BLaER1 (cell line): Measurements from ENCODE around the gene BTBD19.
"Not testable (repeated sequence)": the region's sequence is repeated elsewhere in the genome, so short reads cannot be mapped to it uniquely, and the experiment has no call there.

ENCODE experiments used
- H3K27ac ChIP-seq: shearing (Covaris generic); formaldehyde crosslinking; 2 replicates; pipeline ENCODE4 v1.8.1; 2022
- H3K27me3 ChIP-seq: shearing (Covaris generic); formaldehyde crosslinking; 2 replicates; pipeline ENCODE4 v1.8.1; 2022
- H3K36me3 ChIP-seq: shearing (Covaris generic); formaldehyde crosslinking; 2 replicates; pipeline ENCODE4 v1.8.1; 2022
- H3K4me1 ChIP-seq: shearing (Covaris generic); formaldehyde crosslinking; 2 replicates; pipeline ENCODE4 v1.8.1; 2022
- H3K4me2 ChIP-seq: shearing (Covaris generic); formaldehyde crosslinking; 2 replicates; pipeline ENCODE4 v1.8.1; 2022
- H3K4me3 ChIP-seq: shearing (Covaris generic); formaldehyde crosslinking; 2 replicates; pipeline ENCODE4 v1.8.1; 2022
- H3K9ac ChIP-seq: shearing (Covaris generic); formaldehyde crosslinking; 2 replicates; pipeline ENCODE4 v1.8.1; 2022
- H3K9me3 ChIP-seq: shearing (Covaris generic); formaldehyde crosslinking; 2 replicates; pipeline ENCODE4 v1.8.1; 2022
- H4K20me1 ChIP-seq: shearing (Covaris generic); formaldehyde crosslinking; 2 replicates; pipeline ENCODE4 v1.8.1; 2022
- Cebpa-rat ChIP-seq: shearing (Covaris generic); IDR thresholded peaks from 2 replicates; pipeline ENCODE4 v1.8.1; 2022

The BTBD19 gene

GRCh38 chr1:44787506-44787905 lies 20.8 kb upstream of the BTBD19 start:
- Histone ChIP-seq H3K4me3 (no peak overlapping the region), H3K27me3 (no peaks in the 10 kb centered on the region), H3K27ac (peak overlapping the region; percentile 53; the same call in 1 of the 2 replicates), H3K36me3 (no peaks in the 10 kb centered on the region), H3K4me1 (peaks cover 44% of the 10 kb centered on the region), H3K9me3 (no peaks in the 10 kb centered on the region), H4K20me1 (no peaks in the 10 kb centered on the region), H3K4me2 (no peak overlapping the region), H3K9ac (no peak overlapping the region)
- no peak for TF ChIP-seq Cebpa-rat

DNA sequence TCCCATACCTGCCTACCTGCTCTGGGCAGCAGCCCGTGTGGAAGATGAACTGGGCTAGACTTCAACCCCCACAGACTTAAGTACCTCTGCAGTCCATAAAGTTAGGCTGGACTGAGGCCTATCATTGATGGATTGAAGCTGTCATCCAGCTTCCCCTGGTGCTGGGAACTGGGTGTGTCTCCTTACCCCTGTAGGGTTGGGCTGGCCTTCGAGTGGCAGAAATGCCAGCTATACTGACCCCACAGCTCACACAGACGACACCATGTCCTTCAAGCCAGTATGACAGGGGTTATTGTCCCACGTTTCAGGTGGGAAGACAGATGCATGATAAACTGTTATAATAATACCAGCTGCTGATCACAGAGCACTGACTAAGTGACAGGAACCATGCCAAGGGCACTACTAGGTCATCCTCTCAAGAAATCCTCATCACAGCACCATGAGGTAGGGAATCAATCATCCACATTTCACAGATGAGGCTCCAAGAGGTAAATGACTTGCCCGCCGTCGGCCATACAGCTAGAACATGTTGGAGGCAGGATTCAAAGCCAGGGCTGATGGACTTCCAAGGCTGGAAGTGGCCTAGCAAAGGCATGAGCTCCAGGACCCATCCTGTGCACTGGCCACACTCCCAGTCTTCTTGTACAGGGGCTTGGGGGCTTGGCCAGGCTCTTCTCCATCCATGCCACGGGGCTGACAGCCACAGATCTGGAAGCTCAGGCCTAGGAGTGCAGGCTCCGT lies 20.0 kb upstream of the BTBD19 start, which contains the start of gene BEST4:
BEST4 (minus strand) TSS at position 51 of the 741 bp plus-strand sequence. CDS start 465 bp downstream, outside the sequence.
- Histone ChIP-seq H3K27me3 (no peaks in the 10 kb centered on the region), H3K4me3 (no peak within 1 kb of the TSS)

DNA sequence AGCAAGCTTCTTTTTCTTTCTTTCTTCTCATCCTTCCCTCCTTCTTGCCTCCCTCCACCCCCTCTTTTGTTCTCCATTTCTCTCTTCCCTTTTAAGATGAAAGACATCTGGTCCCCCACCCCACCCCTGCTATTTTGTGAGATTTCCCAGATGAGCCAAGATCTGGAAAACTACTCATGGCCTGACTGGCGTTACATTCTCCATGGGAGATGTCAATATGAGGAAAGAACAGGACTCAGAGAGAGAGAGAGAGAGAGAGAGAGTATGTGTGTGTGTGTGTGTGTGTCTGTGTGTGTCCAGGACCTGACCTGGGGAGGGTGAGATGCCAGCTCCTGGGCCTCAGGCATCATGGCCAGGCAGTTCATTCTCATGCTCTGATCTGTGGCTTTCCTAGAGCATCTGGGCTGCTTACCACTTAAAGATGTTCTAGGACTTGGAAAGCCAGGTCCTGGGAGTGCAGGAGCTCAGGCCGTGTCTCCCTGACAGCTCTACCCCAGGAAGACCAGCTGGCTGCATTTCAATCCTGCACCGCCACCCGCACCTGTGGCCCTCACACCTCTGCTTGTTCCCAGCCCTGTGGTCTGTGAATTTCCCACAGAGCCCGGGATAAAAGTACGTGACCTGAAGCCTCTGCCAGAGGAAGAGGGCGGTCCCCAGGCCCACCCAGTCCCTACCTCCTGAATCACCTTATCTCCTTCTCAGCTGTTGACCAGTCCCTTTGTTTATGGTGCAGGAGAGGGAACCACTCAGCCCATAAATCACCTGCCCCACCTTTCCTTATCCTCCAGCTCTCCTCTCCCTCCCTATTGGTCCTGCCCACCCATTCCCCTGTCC lies 17.1 kb upstream of the BTBD19 start:
- Histone ChIP-seq H3K36me3 (no peaks in the 10 kb centered on the region), H3K4me1 (peaks cover 9% of the 10 kb centered on the region), H3K9me3 (no peaks in the 10 kb centered on the region), H3K27me3 (no peaks in the 10 kb centered on the region), H3K27ac (no peak overlapping the region), H4K20me1 (no peaks in the 10 kb centered on the region), H3K4me3 (no peak overlapping the region), H3K4me2 (no peak overlapping the region), H3K9ac (no peak overlapping the region)
- TF ChIP-seq Cebpa-rat = no peak

More for the DNA sequence above, 20.0 kb upstream of the BTBD19 start, which contains the start of gene BEST4:
- no peaks in the 10 kb centered on the region for H3K9me3 ChIP-seq
- no peaks in the 10 kb centered on the region for H3K36me3 ChIP-seq
- H3K4me2 ChIP-seq = 0 out of 2 replicates have a peak within 1 kb of the TSS, but pooled peaks have one; percentile 91
- H3K4me1 ChIP-seq = peaks cover 36% of the 10 kb centered on the region
- no peak for TF ChIP-seq Cebpa-rat
- no peaks in the 10 kb centered on the region for H4K20me1 ChIP-seq
- no peak within 1 kb of the TSS for H3K9ac ChIP-seq
- H3K27ac ChIP-seq = peak within 1 kb of the TSS; percentile 81; the same call in 1 of the 2 replicates

DNA sequence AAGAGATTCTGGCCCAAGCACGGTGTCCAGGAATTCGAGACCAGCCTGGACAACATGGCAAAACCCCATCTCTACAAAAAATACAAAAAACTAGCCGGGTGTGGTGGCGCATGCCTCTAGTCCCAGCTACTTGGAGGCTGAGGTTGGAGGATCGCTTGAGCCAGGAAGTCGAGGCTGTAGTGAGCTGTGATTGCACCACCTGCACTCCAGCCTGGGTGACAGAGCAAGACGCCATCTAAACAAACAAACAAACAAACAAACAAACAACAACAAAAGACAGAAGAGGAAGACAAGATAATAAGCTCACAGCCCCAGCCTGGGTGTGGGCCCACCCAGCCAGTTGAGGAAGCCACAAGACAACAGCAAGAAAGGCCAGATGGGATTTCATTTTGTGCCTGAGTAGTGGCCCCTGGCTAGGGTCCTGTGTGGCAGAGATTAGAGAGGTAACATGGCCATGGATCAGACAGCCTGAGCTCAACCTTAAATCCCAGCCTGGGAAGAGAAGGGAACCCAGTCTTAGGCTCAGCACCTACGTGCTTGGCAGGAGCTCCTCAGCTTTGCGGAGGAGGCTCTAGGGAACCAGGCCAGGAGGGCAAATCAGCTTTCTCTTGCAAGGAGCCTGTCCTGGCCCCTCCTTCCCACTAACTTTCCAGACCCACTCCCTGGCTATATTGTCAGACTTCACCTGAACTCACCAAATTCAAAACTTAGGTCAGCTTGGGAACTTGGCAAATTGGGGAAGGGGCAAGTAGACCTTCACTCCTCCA lies 15.4 kb upstream of the BTBD19 start:
- no peaks in the 10 kb centered on the region for H3K9me3 ChIP-seq
- no peak overlapping the region for H3K9ac ChIP-seq
- 0 out of 2 replicates have a peak overlapping the region, but pooled peaks have one; percentile 44 for H3K27ac ChIP-seq
- H3K27me3 ChIP-seq = no peaks in the 10 kb centered on the region
- no peaks in the 10 kb centered on the region for H4K20me1 ChIP-seq
- no peak overlapping the region for H3K4me3 ChIP-seq
- H3K4me2 ChIP-seq = no peak overlapping the region
- no peaks in the 10 kb centered on the region for H3K36me3 ChIP-seq
- no peaks in the 10 kb centered on the region for H3K4me1 ChIP-seq
- no peak for TF ChIP-seq Cebpa-rat

GRCh38 chr1:44797886-44798285 lies 10.4 kb upstream of the BTBD19 start:
- peaks cover 34% of the 10 kb centered on the region for H3K4me1 ChIP-seq
- H3K9ac ChIP-seq, H3K9me3 ChIP-seq, H3K27ac ChIP-seq, H4K20me1 ChIP-seq, H3K27me3 ChIP-seq, H3K4me2 ChIP-seq, H3K4me3 ChIP-seq: not testable (repeated sequence)
- H3K36me3 ChIP-seq = peaks cover 12% of the 10 kb centered on the region

- peaks cover 42% of the 10 kb centered on the region for H3K4me1 ChIP-seq
- no peak for TF ChIP-seq Cebpa-rat
- H3K4me2 ChIP-seq = peak overlapping the region; percentile 81
- H3K9me3 ChIP-seq = no peaks in the 10 kb centered on the region
- H3K27me3 ChIP-seq = no peaks in the 10 kb centered on the region
- H3K9ac ChIP-seq = peak overlapping the region; percentile 94; the same call in 1 of the 2 replicates
- peak overlapping the region; percentile 93 for H3K27ac ChIP-seq
- H4K20me1 ChIP-seq = no peaks in the 10 kb centered on the region
- H3K36me3 ChIP-seq = peaks cover 20% of the 10 kb centered on the region
- no peak overlapping the region for H3K4me3 ChIP-seq
Measured at GRCh38 chr1:44798481-44799365, 9.6 kb upstream of the BTBD19 start.

DNA sequence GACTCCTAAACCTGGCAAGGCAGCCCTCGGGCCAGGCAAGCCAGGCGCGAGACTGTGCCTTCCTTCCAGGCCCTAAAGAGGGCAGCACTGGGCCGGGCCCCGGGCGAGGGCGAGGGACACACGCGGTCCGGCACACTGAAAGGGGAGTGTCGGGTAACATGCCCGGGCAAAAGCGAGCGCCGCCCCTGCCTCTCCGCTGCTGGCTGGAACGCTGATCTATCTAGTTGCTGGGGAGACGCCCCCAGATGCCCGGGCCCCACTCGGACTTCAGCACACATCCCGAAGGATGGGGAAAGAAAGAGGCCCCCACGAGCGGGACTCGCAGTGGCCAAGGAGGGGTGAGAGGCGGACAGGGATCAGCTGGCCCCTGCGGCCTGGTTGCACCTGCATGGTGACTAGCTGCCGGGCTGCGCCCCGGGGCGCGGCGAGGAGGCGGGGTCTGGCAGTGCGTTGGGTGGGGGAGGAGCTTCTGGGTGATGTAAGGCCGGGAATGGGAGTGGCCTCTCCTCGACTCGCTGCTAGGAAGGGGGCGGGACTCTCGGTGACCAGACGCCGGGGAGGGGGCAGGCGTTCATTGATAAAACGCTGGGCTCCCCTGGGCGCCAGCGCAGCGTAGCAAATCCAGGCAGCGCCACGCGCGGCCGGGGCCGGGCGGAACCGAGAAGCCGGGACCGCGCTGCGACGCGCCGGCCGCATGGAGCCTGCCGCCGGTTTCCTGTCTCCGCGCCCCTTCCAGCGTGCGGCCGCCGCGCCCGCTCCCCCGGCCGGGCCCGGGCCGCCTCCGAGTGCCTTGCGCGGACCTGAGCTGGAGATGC lies 8.3 kb upstream of the BTBD19 start, which contains the start of gene PLK3:
PLK3 (plus strand) TSS at position 608 of the 815 bp plus-strand sequence; CDS start at position 695, 87 bp downstream.
- H3K4me1 ChIP-seq = peaks cover 42% of the 10 kb centered on the region
- peak; percentile 23; the same call in 1 of the 2 replicates for TF ChIP-seq Cebpa-rat

More for the DNA sequence above, 8.3 kb upstream of the BTBD19 start, which contains the start of gene PLK3:
- no peaks in the 10 kb centered on the region for H4K20me1 ChIP-seq
- H3K9me3 ChIP-seq = no peaks in the 10 kb centered on the region
- H3K4me3 ChIP-seq = peak within 1 kb of the TSS; percentile 91
- H3K36me3 ChIP-seq = peaks cover 32% of the 10 kb centered on the region
- H3K27me3 ChIP-seq = no peaks in the 10 kb centered on the region
- H3K9ac ChIP-seq = peak within 1 kb of the TSS; percentile 94
- H3K4me2 ChIP-seq = peak within 1 kb of the TSS; percentile 81
- H3K27ac ChIP-seq = peak within 1 kb of the TSS; percentile 93
